OCI-LY3 (cell line): ENCODE measurements around the gene NDST1.

Experiments
- H2AFZ ChIP-seq: fragments of 200-600, 300-600 bp; shearing (Covaris generic); 2 replicates; pipeline ENCODE4 v1.6.0; 2014; ENCODE audit warnings: antibody characterized with exemption, low read depth, low read length
- H3K27ac ChIP-seq: fragments of 200-600, 300-600 bp; sonication (generic); 2 replicates; pipeline ENCODE4 v1.5.1; 2014; ENCODE audit warnings: mild to moderate bottlenecking, low read length, moderate library complexity, mixed read lengths
- H3K27me3 ChIP-seq: fragments of 200-600, 300-600 bp; sonication (generic); 2 replicates; pipeline ENCODE4 v1.6.1; 2014; ENCODE audit warnings: low read depth, low read length, mixed read lengths
- H3K36me3 ChIP-seq: fragments of 200-600, 300-600 bp; sonication (generic); replicated peaks from 2 replicates; pipeline ENCODE3; 2014; ENCODE audit warnings: low read depth, low read length, mixed read lengths
- H3K4me1 ChIP-seq: fragments of 300-600, 200-600 bp; sonication (generic); 2 replicates; pipeline ENCODE4 v1.6.1; 2014; ENCODE audit warnings: low read length, mixed read lengths
- H3K4me2 ChIP-seq: fragments of 200-600, 300-600 bp; sonication (generic); 2 replicates; pipeline ENCODE4 v1.6.1; 2014; ENCODE audit warnings: low read length, mixed read lengths
- H3K4me3 ChIP-seq: fragments of 300-600, 200-600 bp; sonication (generic); 2 replicates; pipeline ENCODE4 v1.5.1; 2014; ENCODE audit warnings: antibody characterized with exemption, mild to moderate bottlenecking, low read length, moderate library complexity
- H3K79me2 ChIP-seq: fragments of 300-600, 200-600 bp; shearing (Covaris generic); 2 replicates; pipeline ENCODE4 v1.6.1; 2014; ENCODE audit warnings: mild to moderate bottlenecking, low read length, mixed read lengths
- H3K9ac ChIP-seq: fragments of 300-600, 200-600 bp; shearing (Covaris generic); 2 replicates; pipeline ENCODE4 v1.6.0; 2014; ENCODE audit warnings: mild to moderate bottlenecking, low read length, moderate library complexity
- H3K9me3 ChIP-seq: fragments of 200-600, 300-600 bp; shearing (Covaris generic); 2 replicates; pipeline ENCODE4 v1.6.1; 2014; ENCODE audit warnings: low read length, mixed read lengths; ENCODE audit not compliant: insufficient read depth
- H4K20me1 ChIP-seq: fragments of 200-600, 300-600 bp; sonication (generic); 2 replicates; pipeline ENCODE4 v1.6.1; 2016; ENCODE audit warnings: low read length, mixed read lengths; ENCODE audit not compliant: insufficient read depth
- CTCF ChIP-seq: fragments of 200-600, 300-600 bp; sonication (generic); IDR thresholded peaks from 2 replicates; pipeline ENCODE4 v1.5.1; 2014; ENCODE audit warnings: antibody characterized with exemption, low read length, low read depth
- EZH2phosphoT487 ChIP-seq: fragments of 200-600 bp; shearing (Covaris generic); IDR thresholded peaks from 2 replicates; pipeline ENCODE4 v1.6.1; 2018; ENCODE audit warnings: antibody characterized with exemption, mixed run types, low read depth

NDST1 gene

GRCh38 chr5:150545246-150545645 is 37.3 kb downstream of the NDST1 start:
- Histone ChIP-seq H3K4me3 (no peak overlapping the region), H3K4me1 (peaks cover 4% of the 10 kb centered on the region; the same call in 1 of the 2 replicates), H3K36me3 (peaks cover under 1% of the 10 kb centered on the region), H3K27me3 (no peaks in the 10 kb centered on the region), H3K27ac (no peak overlapping the region), H2AFZ (no peak overlapping the region), H3K4me2 (no peak overlapping the region), H4K20me1 (no peaks in the 10 kb centered on the region), H3K9ac (no peak overlapping the region), H3K9me3 (no peaks in the 10 kb centered on the region), H3K79me2 (no peaks in the 10 kb centered on the region)
- no peak for TF ChIP-seq CTCF
- no peak for TF ChIP-seq EZH2phosphoT487

GRCh38 chr5:150548123-150548522 is 40.2 kb downstream of the NDST1 start:
- Histone ChIP-seq H3K27me3 (no peaks in the 10 kb centered on the region), H3K4me2 (no peak overlapping the region), H3K27ac (no peak overlapping the region), H4K20me1 (no peaks in the 10 kb centered on the region), H3K9ac (no peak overlapping the region), H3K4me1 (peaks cover 4% of the 10 kb centered on the region; the same call in 1 of the 2 replicates), H3K9me3 (no peaks in the 10 kb centered on the region), H3K36me3 (peaks cover 2% of the 10 kb centered on the region), H2AFZ (no peak overlapping the region), H3K4me3 (no peak overlapping the region), H3K79me2 (no peaks in the 10 kb centered on the region)
- TF ChIP-seq CTCF, result no peak
- no peak for TF ChIP-seq EZH2phosphoT487

GRCh38 chr5:150549735-150550134 is 41.8 kb downstream of the NDST1 start:
- no peak overlapping the region for H3K27ac ChIP-seq
- no peaks in the 10 kb centered on the region for H3K4me1 ChIP-seq
- H2AFZ ChIP-seq, result no peak overlapping the region
- H3K4me3 ChIP-seq, result no peak overlapping the region
- no peak overlapping the region for H3K4me2 ChIP-seq
- H3K27me3 ChIP-seq, result no peaks in the 10 kb centered on the region
- TF ChIP-seq CTCF (no peak), EZH2phosphoT487 (no peak)
- no peaks in the 10 kb centered on the region for H3K79me2 ChIP-seq
- no peak overlapping the region for H3K9ac ChIP-seq
- no peaks in the 10 kb centered on the region for H4K20me1 ChIP-seq
- H3K9me3 ChIP-seq, result no peaks in the 10 kb centered on the region
- peaks cover 2% of the 10 kb centered on the region for H3K36me3 ChIP-seq

GRCh38 chr5:150550286-150550685 is 42.4 kb downstream of the NDST1 start:
- Histone ChIP-seq H3K4me3 (no peak overlapping the region), H3K9me3 (no peaks in the 10 kb centered on the region), H3K79me2 (no peaks in the 10 kb centered on the region), H3K4me1 (no peaks in the 10 kb centered on the region), H3K27me3 (no peaks in the 10 kb centered on the region), H3K36me3 (peaks cover 2% of the 10 kb centered on the region), H3K27ac (no peak overlapping the region), H2AFZ (no peak overlapping the region), H3K4me2 (no peak overlapping the region), H4K20me1 (no peaks in the 10 kb centered on the region), H3K9ac (no peak overlapping the region)
- TF ChIP-seq EZH2phosphoT487 (no peak), CTCF (no peak)
